Endothelial cell of umbilical vein (primary cell): ENCODE measurements around the gene GPANK1. TPM values are rescaled to one million over a fixed set of nuclear protein-coding genes. Genes with fewer than 3 reads are reported as not detected.

Experiments
- BruUV-seq: library from RNA; stranded (reverse); fragments of 400-500 nt; replicated peaks from 2 replicates; lab custom pipeline; 2021; lab: Mats Ljungman, UMichigan
- CTCF ChIA-PET: fragments of 300-600, 350-600 bp; sonication (Branson Sonifier 250); formaldehyde crosslinking; loops from one replicate; lab custom pipeline; 2021; ENCODE audit warnings: antibody characterized with exemption, inconsistent platforms; lab: Charles Lee
- POLR2A ChIA-PET: fragments of 300-600, 350-600 bp; sonication (Branson Sonifier 250); formaldehyde crosslinking; loops from one replicate; lab custom pipeline; 2021; ENCODE audit warnings: antibody characterized with exemption, inconsistent platforms; lab: Charles Lee
- DNase-seq: peaks from one replicate; pipeline ENCODE4 v3.0.0-alpha.2; 2011; ENCODE audit warnings: low read depth, low spot score
- FAIRE-seq: peaks from 2 replicates; lab custom pipeline; 2011; peaks lifted over from hg19 to GRCh38; lab: Jason Lieb, UNC
- H2AFZ ChIP-seq: 2 replicates; pipeline ENCODE4 v1.6.0; 2012; ENCODE audit warnings: low read depth, low read length, control low read depth, inconsistent platforms
- H3K27ac ChIP-seq: 2 replicates; pipeline ENCODE4 v1.5.1; 2011; ENCODE audit warnings: low read depth, mild to moderate bottlenecking, control low read depth, low read length, moderate library complexity; ENCODE audit not compliant: insufficient read depth
- H3K27me3 ChIP-seq, 2 experiments: 2 replicates each; pipeline versions ENCODE4 v1.6.0 to v1.6.1; 2011; ENCODE audit warnings: low read length in 2 of 2, mixed read lengths in 1 of 2; ENCODE audit not compliant: control insufficient read depth in 2 of 2, insufficient read depth in 2 of 2
- H3K36me3 ChIP-seq, 2 experiments: 2 replicates in 1 of 2; 3 replicates in 1 of 2; pipeline ENCODE4 v1.5.1; 2011; ENCODE audit warnings: low read length in 2 of 2, mild to moderate bottlenecking in 1 of 2, moderate library complexity in 1 of 2; ENCODE audit not compliant: control insufficient read depth in 2 of 2, insufficient read depth in 2 of 2; ENCODE audit errors: extremely low read depth in 1 of 2
- H3K4me1 ChIP-seq: 3 replicates; pipeline ENCODE4 v1.5.1; 2011; ENCODE audit warnings: mild to moderate bottlenecking, low read length; ENCODE audit not compliant: control insufficient read depth, insufficient read depth; ENCODE audit errors: extremely low read depth
- H3K4me2 ChIP-seq: 2 replicates; pipeline ENCODE4 v1.6.1; 2011; ENCODE audit warnings: low read length, control low read depth, mixed read lengths; ENCODE audit not compliant: insufficient read depth
- H3K4me3 ChIP-seq, 3 experiments: fragments of 200-600 bp in 1 of 3; sonication (generic), shearing (Covaris generic) in 1 of 3; replicated peaks in 1 of 3; 2 replicates each; pipeline ENCODE4 v1.5.1; 2011 to 2016; ENCODE audit warnings: control low read depth in 3 of 3, low read length in 3 of 3, mild to moderate bottlenecking in 2 of 3, inconsistent platforms in 1 of 3, low read depth in 1 of 3, moderate library complexity in 1 of 3; ENCODE audit not compliant: insufficient read depth in 1 of 3
- H3K79me2 ChIP-seq: 2 replicates; pipeline ENCODE4 v1.6.0; 2012; ENCODE audit warnings: low read length, inconsistent platforms; ENCODE audit not compliant: control insufficient read depth, insufficient read depth
- H3K9ac ChIP-seq: replicated peaks from 2 replicates; pipeline ENCODE3; 2011; ENCODE audit warnings: low read length, control low read depth; ENCODE audit not compliant: insufficient read depth; ENCODE audit errors: extremely low read depth
- H3K9me1 ChIP-seq: replicated peaks from 3 replicates; pipeline ENCODE4 v1.6.0; 2011; ENCODE audit warnings: mild to moderate bottlenecking, low read length; ENCODE audit not compliant: control insufficient read depth, insufficient read depth; ENCODE audit errors: extremely low read depth
- H3K9me3 ChIP-seq: replicated peaks from 2 replicates; pipeline ENCODE4 v1.5.1; 2012; ENCODE audit warnings: low read length, inconsistent platforms; ENCODE audit not compliant: control insufficient read depth, insufficient read depth
- H4K20me1 ChIP-seq: replicated peaks from 2 replicates; pipeline ENCODE3; 2011; ENCODE audit warnings: mild to moderate bottlenecking, low read length; ENCODE audit not compliant: control insufficient read depth, insufficient read depth; ENCODE audit errors: extremely low read depth
- EZH2 ChIP-seq: IDR thresholded peaks from 2 replicates; pipeline ENCODE4 v1.6.1; 2012; ENCODE audit warnings: borderline replicate concordance, low read depth, mild to moderate bottlenecking, moderate library complexity, low read length, inconsistent platforms; ENCODE audit not compliant: severe bottlenecking
- FOS ChIP-seq: IDR thresholded peaks from 2 replicates; pipeline ENCODE4 v1.6.1; 2011; ENCODE audit warnings: mild to moderate bottlenecking, low read length, moderate library complexity, borderline replicate concordance; ENCODE audit not compliant: insufficient read depth
- GATA2 ChIP-seq: IDR thresholded peaks from 2 replicates; pipeline ENCODE4 v1.7.0; 2011; ENCODE audit warnings: low read depth, mild to moderate bottlenecking, moderate library complexity, mixed read lengths, low read length; ENCODE audit not compliant: insufficient read length, insufficient read depth
- JUN ChIP-seq: IDR thresholded peaks from 2 replicates; pipeline ENCODE4 v1.6.1; 2011; ENCODE audit warnings: borderline replicate concordance, low read depth; ENCODE audit not compliant: insufficient read length, insufficient read depth
- MYC ChIP-seq: IDR thresholded peaks from one replicate; pipeline ENCODE4 v1.6.1; 2011; ENCODE audit warnings: mild to moderate bottlenecking, low read depth, low read length
- POLR2A ChIP-seq: IDR thresholded peaks from 2 replicates; pipeline ENCODE4 v1.6.1; 2012; ENCODE audit warnings: low read depth, mild to moderate bottlenecking, control low read depth, low read length
- POLR2AphosphoS5 ChIP-seq: IDR thresholded peaks from 2 replicates; pipeline ENCODE4 v1.6.1; 2012; ENCODE audit warnings: low read depth, mild to moderate bottlenecking, control low read depth, low read length, moderate library complexity; ENCODE audit not compliant: insufficient read depth
- dilution Hi-C: fragments of 300-500 bp; cut with MboI; formaldehyde crosslinking; loops from one replicate; pipeline ENCODE4 v1.15.0; 2019; ENCODE audit warnings: low sequenced_read_pairs; ENCODE audit not compliant: extremely low pct_ligation_motif_present
- intact Hi-C: fragments of 100-400 bp; cut with micrococcal nuclease; formaldehyde crosslinking; loops from one replicate; pipeline ENCODE4 v1.10.0; 2022
- polyA plus RNA-seq, 4 experiments: library from polyadenylated mRNA; depleted of rRNA in 3 of 4; stranded (reverse) in 3 of 4; unstranded in 1 of 4; fragments of >200 nt; gene quantifications; 2 replicates each; pipeline versions ENCODE4 v1.2.1 to v1.2.3, GENCODE V29; 2011 to 2012; ENCODE audit warnings: missing spikeins in 1 of 4
- total RNA-seq: library from RNA; stranded (reverse); gene quantifications from 2 replicates; pipeline ENCODE4 v1.2.3, GENCODE V29; 2021
- TF ChIP-seq, protein P1 (sequence below), 2 donors: IDR thresholded peaks; 1 replicate in 1 of 2; 2 replicates in 1 of 2; pipeline ENCODE4 v1.5.1; 2011; ENCODE audit warnings: low read length in 2 of 2, mild to moderate bottlenecking in 2 of 2, moderate library complexity in 2 of 2, control low read depth in 1 of 2, inconsistent platforms in 1 of 2, low read depth in 1 of 2; ENCODE audit not compliant: insufficient read depth in 1 of 2; ENCODE audit errors: extremely low read depth in 1 of 2

GPANK1 gene
- total and polyA plus RNA-seq, 2 donors (not counting 3 experiments of a cell fraction or from before 2014, with no cell fraction given): 12.6 to 17.5 TPM

DNA sequence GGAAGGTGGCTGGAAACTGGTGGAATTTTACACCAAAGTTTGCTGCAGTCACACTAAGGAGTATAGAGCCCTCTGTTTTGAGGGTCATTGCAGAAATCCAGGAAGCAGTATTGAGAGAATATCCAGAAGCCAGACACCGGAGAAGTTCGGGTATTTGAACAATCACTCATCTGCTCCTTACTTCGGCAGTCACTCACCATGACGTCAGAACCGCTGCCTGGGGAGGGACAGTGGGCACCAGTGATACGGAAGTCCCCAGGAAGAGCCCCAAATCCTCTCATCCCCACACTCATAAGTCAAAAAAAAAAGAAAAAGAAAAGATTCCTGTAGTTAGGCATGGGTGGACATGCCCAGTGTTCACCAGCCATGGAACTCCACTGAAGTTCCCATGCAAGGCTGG is 12.1 kb upstream of the GPANK1 start:
- Histone ChIP-seq H3K9ac (no peak overlapping the region), H2AFZ (no peak overlapping the region), H3K36me3 (peaks cover 2 to 11% of the 10 kb centered on the region in 2 experiments), H3K27me3 (no peaks in the 10 kb centered on the region), H3K4me3 (no peak overlapping the region), H3K9me3 (no peaks in the 10 kb centered on the region), H3K9me1 (no peaks in the 10 kb centered on the region), H3K4me2 (no peak overlapping the region), H4K20me1 (no peaks in the 10 kb centered on the region), H3K79me2 (no peaks in the 10 kb centered on the region), H3K27ac (no peak overlapping the region), H3K4me1 (peaks cover 8% of the 10 kb centered on the region)
- dilution Hi-C loops: no loop called here
- intact Hi-C loops: no loop called here
- DNase-seq (no peak), FAIRE-seq (no peak)
- TF ChIP-seq FOS (no peak), POLR2A (no peak), POLR2AphosphoS5 (no peak), JUN (no peak), GATA2 (no peak), EZH2 (no peak), MYC (no peak)
- TF ChIP-seq, protein P1, sequence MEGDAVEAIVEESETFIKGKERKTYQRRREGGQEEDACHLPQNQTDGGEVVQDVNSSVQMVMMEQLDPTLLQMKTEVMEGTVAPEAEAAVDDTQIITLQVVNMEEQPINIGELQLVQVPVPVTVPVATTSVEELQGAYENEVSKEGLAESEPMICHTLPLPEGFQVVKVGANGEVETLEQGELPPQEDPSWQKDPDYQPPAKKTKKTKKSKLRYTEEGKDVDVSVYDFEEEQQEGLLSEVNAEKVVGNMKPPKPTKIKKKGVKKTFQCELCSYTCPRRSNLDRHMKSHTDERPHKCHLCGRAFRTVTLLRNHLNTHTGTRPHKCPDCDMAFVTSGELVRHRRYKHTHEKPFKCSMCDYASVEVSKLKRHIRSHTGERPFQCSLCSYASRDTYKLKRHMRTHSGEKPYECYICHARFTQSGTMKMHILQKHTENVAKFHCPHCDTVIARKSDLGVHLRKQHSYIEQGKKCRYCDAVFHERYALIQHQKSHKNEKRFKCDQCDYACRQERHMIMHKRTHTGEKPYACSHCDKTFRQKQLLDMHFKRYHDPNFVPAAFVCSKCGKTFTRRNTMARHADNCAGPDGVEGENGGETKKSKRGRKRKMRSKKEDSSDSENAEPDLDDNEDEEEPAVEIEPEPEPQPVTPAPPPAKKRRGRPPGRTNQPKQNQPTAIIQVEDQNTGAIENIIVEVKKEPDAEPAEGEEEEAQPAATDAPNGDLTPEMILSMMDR (IDR thresholded peaks at IDR 0.05; ENCODE audit: extremely low read depth in 1 of 2, insufficient read depth in 1 of 2, low read depth in 1 of 2, low read length in 2 of 2): no peak
- no TSS peak for BruUV-seq
- CTCF ChIA-PET: no interaction called here
- POLR2A ChIA-PET: no interaction called here
